IPS DF 6.9 (cell line): ENCODE measurements around the gene RIPK4.
"Not testable (repeated sequence)": the region's sequence is repeated elsewhere in the genome, so short reads cannot be mapped to it uniquely, and the experiment has no call there.

ENCODE experiments used
- DNase-seq: peaks from one replicate; pipeline ENCODE4 v3.0.0-alpha.2; 2013; ENCODE audit warnings: low read depth, low spot score
- H3K27ac ChIP-seq: one replicate; pipeline ENCODE4 v1.5.1; 2013; ENCODE audit warnings: low read length, control low read depth
- H3K27me3 ChIP-seq: 2 replicates; pipeline ENCODE4 v1.6.1; 2013; ENCODE audit warnings: mild to moderate bottlenecking, low read length; ENCODE audit not compliant: control insufficient read depth, insufficient read depth
- H3K36me3 ChIP-seq: 2 replicates; pipeline ENCODE4 v1.6.1; 2013; ENCODE audit warnings: low read length; ENCODE audit not compliant: control insufficient read depth, insufficient read depth
- H3K4me1 ChIP-seq: 2 replicates; pipeline ENCODE4 v1.6.1; 2013; ENCODE audit warnings: low read length; ENCODE audit not compliant: control insufficient read depth, insufficient read depth
- H3K4me3 ChIP-seq: 2 replicates; pipeline ENCODE4 v1.5.1; 2013; ENCODE audit warnings: mild to moderate bottlenecking, low read length
- H3K9me3 ChIP-seq: 2 replicates; pipeline ENCODE4 v1.6.1; 2013; ENCODE audit warnings: low read length, inconsistent platforms; ENCODE audit not compliant: control insufficient read depth, insufficient read depth
- WGBS: extraction: QIAGEN DNeasy Blood & Tissue Kit; methylation state at CpG from one replicate; pipeline ENCODE4 v1.1.7; 2013; ENCODE audit warnings: mixed read lengths, missing lambda C conversion rate; ENCODE audit not compliant: insufficient read length, insufficient coverage; 5-methylcytosine and 5-hydroxymethylcytosine counted together

The RIPK4 gene

DNA sequence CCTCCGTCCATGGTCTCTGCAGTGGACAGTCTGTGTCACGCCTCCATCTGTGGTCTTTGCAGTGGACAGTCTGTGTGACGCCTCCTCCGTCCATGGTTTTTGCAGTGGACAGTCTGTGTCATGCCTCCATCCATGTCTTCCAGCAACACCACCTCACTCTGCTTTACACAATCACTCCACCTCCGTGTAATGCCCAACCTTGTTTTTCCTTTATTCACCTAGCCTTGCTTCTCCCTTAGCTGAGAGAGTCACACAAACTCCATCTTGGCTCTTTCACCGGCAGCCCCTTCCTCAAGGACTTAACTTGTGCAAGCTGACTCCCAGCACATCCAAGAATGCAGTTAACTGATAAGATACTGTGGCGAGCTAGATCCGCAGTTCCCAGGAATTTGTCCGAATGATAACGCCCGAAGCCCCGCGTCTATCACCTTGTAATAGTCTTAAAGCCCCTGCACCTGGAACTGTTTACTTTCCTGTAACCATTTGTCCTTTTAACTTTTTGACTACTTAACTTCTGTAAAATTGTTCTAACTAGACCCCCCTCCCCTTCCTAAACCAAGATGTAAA is 52.5 kb downstream of the RIPK4 start:
- H3K36me3 ChIP-seq, H3K9me3 ChIP-seq, DNase-seq, H3K27me3 ChIP-seq, H3K4me3 ChIP-seq, H3K27ac ChIP-seq: not testable (repeated sequence)
- WGBS = no CpG with 5 or more reads among the region's 13 CpGs
- peaks cover 12% of the 10 kb centered on the region for H3K4me1 ChIP-seq

DNA sequence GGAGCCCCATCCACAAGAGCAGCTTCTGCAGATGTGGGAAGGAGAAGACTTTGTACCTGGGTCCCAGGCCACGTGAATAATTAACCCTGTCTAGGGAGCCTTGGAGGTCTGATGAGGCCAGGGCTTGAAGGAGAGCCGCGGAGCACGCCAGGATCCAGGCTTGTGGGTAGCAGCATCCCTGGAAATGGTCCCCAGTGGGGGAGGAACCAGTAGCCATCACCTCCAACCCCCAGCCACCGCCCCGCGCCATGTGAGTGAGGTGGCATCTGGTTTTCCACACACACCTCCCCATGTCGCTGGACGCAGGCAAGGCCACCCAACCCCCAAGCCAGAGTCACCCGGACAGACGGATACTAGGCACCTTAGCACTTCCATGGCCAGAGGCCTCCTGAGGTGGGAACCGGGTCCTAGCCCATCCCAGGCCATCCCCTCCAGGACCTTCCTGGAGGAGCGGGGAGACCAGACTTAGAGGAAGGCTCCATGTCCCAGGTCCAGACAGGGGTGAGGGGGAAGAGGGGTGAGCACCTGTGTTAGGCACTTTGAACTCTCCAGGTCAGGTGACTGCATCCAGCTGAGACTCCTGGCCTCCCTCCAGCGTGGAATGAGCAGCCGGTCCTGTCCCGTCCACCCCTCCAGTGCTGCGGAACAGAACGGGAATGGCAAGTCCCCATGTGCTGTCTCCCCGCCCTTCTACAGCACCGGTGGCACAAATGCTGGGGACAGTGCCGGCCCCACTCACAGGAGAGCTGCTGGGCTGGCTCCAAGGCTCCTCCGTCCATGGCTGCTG is 53.2 kb downstream of the RIPK4 start:
- Histone ChIP-seq H3K9me3 (no peaks in the 10 kb centered on the region), H3K27me3 (no peaks in the 10 kb centered on the region; the same call in 1 of the 2 replicates), H3K27ac (no peak overlapping the region), H3K36me3 (no peaks in the 10 kb centered on the region), H3K4me3 (no peak overlapping the region), H3K4me1 (peaks cover 12% of the 10 kb centered on the region)
- no peak for DNase-seq
- no CpG with 5 or more reads among the region's 22 CpGs for WGBS

DNA sequence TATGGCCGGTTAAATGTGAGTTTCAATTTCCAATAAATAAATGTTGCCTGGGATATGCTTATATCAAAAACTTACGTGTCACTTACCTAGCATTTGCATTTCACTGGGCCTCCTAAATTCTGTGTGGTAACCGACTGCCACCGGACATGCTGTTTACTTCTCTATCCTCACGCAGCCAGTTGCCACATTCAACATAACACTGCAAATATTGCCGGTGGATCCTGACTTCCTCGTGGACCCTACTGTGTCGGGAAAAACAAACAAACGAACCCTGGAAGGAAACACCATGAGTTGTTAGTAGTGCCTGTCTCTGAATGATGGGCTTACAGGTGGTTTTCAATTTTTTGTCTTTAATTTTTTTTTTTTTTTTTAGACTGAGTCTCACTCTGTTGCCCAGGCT is 54.1 kb downstream of the RIPK4 start:
- no peaks in the 10 kb centered on the region for H3K36me3 ChIP-seq
- H3K27ac ChIP-seq = no peak overlapping the region
- H3K4me1 ChIP-seq = peaks cover 12% of the 10 kb centered on the region
- no peak overlapping the region for H3K4me3 ChIP-seq
- no CpG with 5 or more reads among the region's 9 CpGs for WGBS
- no peak for DNase-seq
- no peaks in the 10 kb centered on the region for H3K9me3 ChIP-seq
- H3K27me3 ChIP-seq = no peaks in the 10 kb centered on the region; the same call in 1 of the 2 replicates

DNA sequence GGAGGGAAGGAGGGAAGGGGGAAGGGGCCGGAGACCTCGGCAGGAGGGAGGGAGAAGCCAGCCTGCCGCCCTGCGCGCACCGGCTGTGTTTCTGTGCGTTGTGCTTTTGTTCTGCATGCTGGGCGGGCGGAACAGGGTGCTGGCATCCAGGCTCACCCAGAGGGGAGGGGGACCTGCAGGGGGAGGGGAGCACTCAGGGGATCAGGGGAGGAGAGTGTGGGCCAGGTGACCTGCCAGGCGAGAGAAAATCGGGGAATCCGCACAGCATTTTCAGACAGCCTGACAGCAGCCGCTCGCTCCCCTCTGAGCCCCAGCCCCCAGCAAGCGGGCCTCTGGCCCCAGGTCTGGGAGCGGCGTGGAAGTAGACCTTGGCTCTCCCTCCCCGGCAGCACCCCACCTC is 54.7 kb downstream of the RIPK4 start:
- Histone ChIP-seq H3K4me1 (peaks cover 12% of the 10 kb centered on the region), H3K27ac (no peak overlapping the region), H3K4me3 (peak overlapping the region; percentile 14; the same call in 1 of the 2 replicates), H3K9me3 (no peaks in the 10 kb centered on the region), H3K36me3 (no peaks in the 10 kb centered on the region), H3K27me3 (no peaks in the 10 kb centered on the region; the same call in 1 of the 2 replicates)
- WGBS = no CpG with 5 or more reads among the region's 18 CpGs
- no peak for DNase-seq

DNA sequence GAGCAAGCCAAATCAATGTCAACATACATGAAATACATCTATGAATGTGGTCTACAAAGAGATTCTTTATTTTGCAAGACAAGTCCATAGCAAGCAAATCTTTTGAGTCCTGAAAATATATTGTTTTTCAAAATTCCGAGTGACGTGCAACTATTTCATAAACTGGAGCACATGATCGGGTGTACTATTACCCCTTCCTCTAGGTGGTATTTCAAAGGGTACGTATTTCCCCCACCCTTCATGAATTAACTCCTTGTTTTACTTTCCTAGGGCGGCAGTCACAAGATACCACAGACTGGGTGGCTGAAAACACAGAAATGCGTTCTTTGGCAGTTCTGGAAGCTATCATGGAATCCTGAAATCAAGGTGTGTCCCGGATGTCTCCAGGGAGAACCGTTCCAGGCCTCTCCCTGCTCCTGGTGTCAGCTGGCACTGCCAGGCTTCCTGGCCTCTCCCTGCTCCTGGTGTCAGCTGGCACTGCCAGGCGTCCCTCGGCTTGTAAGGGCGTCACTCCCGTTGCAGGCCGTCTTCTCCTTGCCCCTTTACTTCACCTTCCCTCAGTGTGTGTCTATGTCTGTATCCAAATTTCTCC is 55.3 kb downstream of the RIPK4 start:
- DNase-seq = no peak
- Histone ChIP-seq H3K4me1 (peaks cover 12% of the 10 kb centered on the region), H3K27me3 (no peaks in the 10 kb centered on the region; the same call in 1 of the 2 replicates), H3K4me3 (no peak overlapping the region), H3K9me3 (no peaks in the 10 kb centered on the region), H3K27ac (no peak overlapping the region), H3K36me3 (no peaks in the 10 kb centered on the region)
- no CpG with 5 or more reads among the region's 13 CpGs for WGBS

DNA sequence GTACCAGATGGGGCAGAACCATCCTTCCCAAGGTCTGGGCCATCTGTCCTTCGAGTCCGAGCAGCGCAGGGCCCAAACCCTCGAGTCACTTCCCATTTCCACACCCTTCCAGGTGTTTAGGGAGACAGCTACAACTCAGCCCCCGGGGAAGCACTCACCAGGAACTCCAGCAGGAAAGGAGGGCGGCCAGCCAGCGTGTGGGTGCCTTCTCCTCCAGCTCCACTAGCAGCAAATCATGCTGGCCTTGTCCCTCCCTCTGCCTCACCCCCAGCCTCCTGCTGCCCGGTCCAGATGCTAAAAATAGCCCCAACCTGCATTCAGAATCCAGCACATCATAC is 56.1 kb downstream of the RIPK4 start:
- Histone ChIP-seq H3K27me3 (no peaks in the 10 kb centered on the region; the same call in 1 of the 2 replicates), H3K27ac (no peak overlapping the region), H3K4me3 (no peak overlapping the region), H3K36me3 (no peaks in the 10 kb centered on the region), H3K9me3 (no peaks in the 10 kb centered on the region), H3K4me1 (peaks cover 12% of the 10 kb centered on the region)
- no peak for DNase-seq
- WGBS = no CpG with 5 or more reads among the region's 8 CpGs

DNA sequence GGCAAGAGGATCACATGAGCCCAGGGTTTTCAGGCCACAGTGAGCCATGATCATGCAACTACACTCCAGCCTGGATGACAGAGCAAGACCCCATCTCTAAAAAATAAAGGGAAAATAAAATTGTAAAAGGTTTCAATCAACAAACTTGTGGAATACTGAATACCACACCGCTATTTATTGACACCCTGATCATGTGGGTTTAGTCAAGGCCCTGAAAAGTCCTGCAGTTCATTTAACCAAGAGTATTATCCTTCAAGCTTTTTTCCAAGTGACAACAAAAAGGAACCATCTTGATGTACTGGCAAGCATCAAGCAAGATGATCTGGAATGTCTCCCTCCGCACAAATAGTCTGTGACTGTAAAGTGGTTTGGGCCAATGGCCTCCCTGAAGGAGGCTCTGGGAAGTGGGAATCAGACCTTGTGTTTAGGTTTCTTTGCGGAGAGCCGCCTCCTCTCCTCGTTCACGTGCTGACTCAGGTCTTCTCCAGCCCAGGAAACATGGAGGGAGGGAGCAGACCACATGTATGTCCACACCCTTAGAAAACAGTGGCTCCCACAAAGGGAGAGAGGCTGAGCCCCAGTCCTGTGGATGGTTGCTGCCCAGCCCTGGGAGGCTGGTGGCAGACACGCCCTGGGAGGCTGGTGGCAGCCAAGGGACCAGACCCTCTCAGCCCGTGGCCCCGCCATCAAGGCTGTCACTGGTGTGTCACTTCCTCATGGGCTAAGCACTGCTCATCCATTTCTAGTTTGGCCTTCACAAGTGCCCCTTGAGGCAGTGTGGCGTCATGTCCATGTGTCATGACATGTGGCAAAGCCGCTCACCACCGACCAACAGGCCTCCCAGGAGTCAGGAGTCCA is 56.7 kb downstream of the RIPK4 start:
- Histone ChIP-seq H3K4me3 (no peak overlapping the region), H3K4me1 (peaks cover 12% of the 10 kb centered on the region), H3K36me3 (no peaks in the 10 kb centered on the region), H3K27me3 (no peaks in the 10 kb centered on the region; the same call in 1 of the 2 replicates), H3K27ac (no peak overlapping the region), H3K9me3 (no peaks in the 10 kb centered on the region)
- DNase-seq = no peak
- no CpG with 5 or more reads among the region's 12 CpGs for WGBS

DNA sequence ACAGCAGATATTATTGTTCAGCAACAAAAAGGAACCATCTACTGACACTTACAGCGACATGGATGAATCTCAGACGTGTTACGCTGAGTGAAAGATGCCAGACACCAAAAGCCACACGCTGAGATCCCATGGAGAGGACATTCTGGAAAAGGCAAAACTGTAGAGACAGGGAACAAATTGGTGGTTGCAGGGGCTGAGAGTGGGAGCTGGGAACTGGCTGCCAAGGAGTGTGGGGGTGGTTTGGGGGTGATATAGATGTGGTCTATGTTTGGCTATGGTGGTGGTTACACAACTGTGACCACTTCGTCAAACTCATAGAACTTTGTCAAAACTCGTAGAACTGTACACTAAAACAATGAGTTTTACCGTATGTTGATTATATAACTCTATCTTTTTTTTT is 57.7 kb downstream of the RIPK4 start:
- H3K4me3 ChIP-seq = no peak overlapping the region
- no peaks in the 10 kb centered on the region for H3K9me3 ChIP-seq
- DNase-seq = no peak
- no CpG with 5 or more reads among the region's 7 CpGs for WGBS
- H3K27me3 ChIP-seq = no peaks in the 10 kb centered on the region
- peaks cover 10% of the 10 kb centered on the region for H3K4me1 ChIP-seq
- H3K36me3 ChIP-seq = no peaks in the 10 kb centered on the region
- H3K27ac ChIP-seq = no peak overlapping the region

DNA sequence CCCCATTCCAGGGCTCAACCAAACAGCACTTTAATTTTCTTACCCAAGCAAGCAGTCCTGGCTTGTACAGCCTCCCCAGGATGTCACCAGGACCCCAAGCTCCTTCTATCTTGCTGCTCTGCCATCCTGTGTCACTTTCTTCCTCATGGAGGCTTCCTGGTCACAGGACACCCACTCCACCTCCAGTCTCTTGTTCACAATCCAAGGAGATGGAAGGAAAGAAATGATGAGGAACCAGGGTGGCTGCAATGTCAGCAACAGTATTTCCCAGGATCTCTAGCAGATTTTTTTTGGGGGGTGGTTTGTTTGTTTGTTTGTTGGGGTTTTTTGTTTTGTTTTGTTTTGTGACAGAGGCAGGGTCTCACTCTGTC is 58.9 kb downstream of the RIPK4 start:
- Histone ChIP-seq H3K4me3 (no peak overlapping the region), H3K4me1 (peaks cover 7% of the 10 kb centered on the region), H3K27me3 (no peaks in the 10 kb centered on the region), H3K9me3 (no peaks in the 10 kb centered on the region), H3K27ac (no peak overlapping the region), H3K36me3 (no peaks in the 10 kb centered on the region)
- DNase-seq = no peak

DNA sequence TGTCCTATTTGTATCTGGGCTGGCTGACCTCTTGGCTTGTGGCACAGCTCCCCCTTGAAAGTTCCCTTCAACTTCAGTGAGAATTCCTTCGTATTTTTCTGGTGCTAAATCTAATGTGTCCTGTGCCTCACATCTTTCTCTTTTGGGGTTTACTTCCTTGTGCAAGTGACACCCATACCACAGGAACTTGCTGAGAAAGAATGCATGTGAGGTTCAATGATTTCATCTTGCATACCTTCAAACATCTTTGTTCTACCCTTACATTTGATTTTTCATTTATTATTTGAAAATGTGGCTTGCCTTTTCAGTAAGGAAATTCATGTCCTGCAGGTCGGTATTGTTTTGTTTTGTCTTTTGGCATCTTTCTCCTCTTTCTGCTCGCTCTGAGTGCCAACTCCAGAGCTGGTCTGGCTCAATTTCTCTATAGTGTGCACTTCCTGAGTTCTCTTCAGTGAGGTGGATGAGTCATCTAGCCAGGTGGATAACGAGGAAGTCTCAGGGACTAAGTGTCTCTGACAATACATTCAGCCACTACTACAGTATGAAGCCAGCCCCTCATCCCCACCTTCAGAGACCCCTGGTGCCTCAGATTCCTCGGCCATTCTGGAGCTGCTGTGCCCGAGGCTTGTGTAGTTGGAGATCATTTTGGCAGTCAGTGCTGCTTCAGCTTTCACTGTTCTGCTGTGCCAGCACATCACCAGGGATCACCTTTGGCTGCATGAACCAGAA is 59.5 kb downstream of the RIPK4 start:
- H3K9me3 ChIP-seq = no peaks in the 10 kb centered on the region
- H3K36me3 ChIP-seq = no peaks in the 10 kb centered on the region
- no CpG with 5 or more reads among the region's 6 CpGs for WGBS
- H3K4me3 ChIP-seq = no peak overlapping the region
- no peaks in the 10 kb centered on the region for H3K27me3 ChIP-seq
- DNase-seq = no peak
- H3K4me1 ChIP-seq = peaks cover 7% of the 10 kb centered on the region
- H3K27ac ChIP-seq = no peak overlapping the region
